ENCODE measurements around the gene ICA1L.
"Not testable (repeated sequence)": the region's sequence is repeated elsewhere in the genome, so short reads cannot be mapped to it uniquely, and the experiment has no call there.

Gene ICA1L

GRCh38 chr2:202847693-202848524 lies 23.7 kb downstream of the ICA1L start:
- no peak for DNase-seq

GRCh38 chr2:202844656-202845055 lies 26.9 kb downstream of the ICA1L start:
- DNase-seq, result no peak

- no peak for DNase-seq
These were observed 28.9 kb downstream of the ICA1L start for GRCh38 chr2:202842690-202843089.

GRCh38 chr2:202841090-202841867 lies 30.3 kb downstream of the ICA1L start:
- DNase-seq, result no peak

GRCh38 chr2:202831242-202832220 lies 40.0 kb downstream of the ICA1L start:
- DNase-seq, result peak; percentile 91 to 92

GRCh38 chr2:202824901-202825300 lies 46.7 kb downstream of the ICA1L start:
- DNase-seq, result no peak

- DNase-seq, result no peak
These were observed 49.2 kb downstream of the ICA1L start for GRCh38 chr2:202822411-202822810.

GRCh38 chr2:202821206-202822160 lies 50.1 kb downstream of the ICA1L start:
- DNase-seq, result no peak

GRCh38 chr2:202818321-202818720 lies 53.2 kb downstream of the ICA1L start:
- DNase-seq, result no peak

GRCh38 chr2:202817771-202818170 lies 53.8 kb downstream of the ICA1L start:
- DNase-seq, result no peak

GRCh38 chr2:202815548-202816360 lies 55.8 kb downstream of the ICA1L start:
- no peak for DNase-seq

GRCh38 chr2:202814226-202814625 lies 57.3 kb downstream of the ICA1L start:
- DNase-seq, result no peak

- DNase-seq, result no peak
These were observed 58.2 kb downstream of the ICA1L start for GRCh38 chr2:202813387-202813786.

GRCh38 chr2:202808754-202809153 lies 62.8 kb downstream of the ICA1L start:
- DNase-seq, result no peak

GRCh38 chr2:202807431-202808138 lies 64.0 kb downstream of the ICA1L start:
- DNase-seq, result peak; percentile 21 to 37

GRCh38 chr2:202805911-202806310 lies 65.7 kb downstream of the ICA1L start:
- DNase-seq, result not testable (repeated sequence)

GRCh38 chr2:202797944-202798343 lies 73.6 kb downstream of the ICA1L start:
- no peak for DNase-seq

- no peak for DNase-seq
These were observed 80.9 kb downstream of the ICA1L start for GRCh38 chr2:202790676-202791075.

GRCh38 chr2:202786842-202787241 lies 84.7 kb downstream of the ICA1L start:
- DNase-seq, result no peak

GRCh38 chr2:202782940-202783558 lies 88.5 kb downstream of the ICA1L start:
- DNase-seq, result no peak
